Testis (tissue), 2 donors: Measurements from ENCODE around the gene POLR3H.

Experiments used
- POLR2A ChIP-seq: fragments of 450-650 bp; IDR thresholded peaks from one replicate; pipeline ENCODE4 v1.6.1; 2017; ENCODE audit warnings: antibody characterized with exemption, mild to moderate bottlenecking, moderate library complexity
- TF ChIP-seq, protein P1 (sequence below), 3 experiments: fragments of 450-650 bp in 2 of 3; fragments of 200-600 bp in 1 of 3; sonication (generic) in 1 of 3; IDR thresholded peaks; one replicate each; pipeline ENCODE4 v1.5.1; 2016 to 2019; ENCODE audit warnings: antibody characterized with exemption in 3 of 3, mild to moderate bottlenecking in 2 of 3, moderate library complexity in 1 of 3

- TF ChIP-seq, protein P1, sequence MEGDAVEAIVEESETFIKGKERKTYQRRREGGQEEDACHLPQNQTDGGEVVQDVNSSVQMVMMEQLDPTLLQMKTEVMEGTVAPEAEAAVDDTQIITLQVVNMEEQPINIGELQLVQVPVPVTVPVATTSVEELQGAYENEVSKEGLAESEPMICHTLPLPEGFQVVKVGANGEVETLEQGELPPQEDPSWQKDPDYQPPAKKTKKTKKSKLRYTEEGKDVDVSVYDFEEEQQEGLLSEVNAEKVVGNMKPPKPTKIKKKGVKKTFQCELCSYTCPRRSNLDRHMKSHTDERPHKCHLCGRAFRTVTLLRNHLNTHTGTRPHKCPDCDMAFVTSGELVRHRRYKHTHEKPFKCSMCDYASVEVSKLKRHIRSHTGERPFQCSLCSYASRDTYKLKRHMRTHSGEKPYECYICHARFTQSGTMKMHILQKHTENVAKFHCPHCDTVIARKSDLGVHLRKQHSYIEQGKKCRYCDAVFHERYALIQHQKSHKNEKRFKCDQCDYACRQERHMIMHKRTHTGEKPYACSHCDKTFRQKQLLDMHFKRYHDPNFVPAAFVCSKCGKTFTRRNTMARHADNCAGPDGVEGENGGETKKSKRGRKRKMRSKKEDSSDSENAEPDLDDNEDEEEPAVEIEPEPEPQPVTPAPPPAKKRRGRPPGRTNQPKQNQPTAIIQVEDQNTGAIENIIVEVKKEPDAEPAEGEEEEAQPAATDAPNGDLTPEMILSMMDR (IDR thresholded peaks at IDR 0.05) = no peak
- no peak for TF ChIP-seq POLR2A
These were observed 26.0 kb upstream of the POLR3H start for GRCh38 chr22:41570221-41570620.
